T-helper 1 cell treated with Interleukin-12 subunit alpha and Interleukin-12 subunit beta and Interleukin-4 antibody, amounts not matched to agents 30 μg/mL and 1 μg/mL, for 36 hours (primary cell): ENCODE measurements around the gene CENPU.
"Not testable (repeated sequence)": the region's sequence is repeated elsewhere in the genome, so short reads cannot be mapped to it uniquely, and the experiment has no call there.

ENCODE experiments used
- H3K27ac Mint-ChIP-seq: one replicate; pipeline ENCODE4 v1.8.0; 2021; ENCODE audit warnings: mild to moderate bottlenecking, mixed read lengths
- H3K27me3 Mint-ChIP-seq: one replicate; pipeline ENCODE4 v1.8.0; 2021; ENCODE audit warnings: low read depth, mixed read lengths
- H3K36me3 Mint-ChIP-seq: one replicate; pipeline ENCODE4 v1.8.0; 2021; ENCODE audit warnings: low read depth, mixed read lengths
- H3K4me1 Mint-ChIP-seq: one replicate; pipeline ENCODE4 v1.8.0; 2021; ENCODE audit warnings: low read depth, mixed read lengths
- H3K4me3 Mint-ChIP-seq: one replicate; pipeline ENCODE4 v1.8.0; 2021; ENCODE audit warnings: mild to moderate bottlenecking, moderate library complexity, mixed read lengths
- H3K9me3 Mint-ChIP-seq: one replicate; pipeline ENCODE4 v1.8.0; 2021; ENCODE audit warnings: mixed read lengths

The CENPU gene

DNA sequence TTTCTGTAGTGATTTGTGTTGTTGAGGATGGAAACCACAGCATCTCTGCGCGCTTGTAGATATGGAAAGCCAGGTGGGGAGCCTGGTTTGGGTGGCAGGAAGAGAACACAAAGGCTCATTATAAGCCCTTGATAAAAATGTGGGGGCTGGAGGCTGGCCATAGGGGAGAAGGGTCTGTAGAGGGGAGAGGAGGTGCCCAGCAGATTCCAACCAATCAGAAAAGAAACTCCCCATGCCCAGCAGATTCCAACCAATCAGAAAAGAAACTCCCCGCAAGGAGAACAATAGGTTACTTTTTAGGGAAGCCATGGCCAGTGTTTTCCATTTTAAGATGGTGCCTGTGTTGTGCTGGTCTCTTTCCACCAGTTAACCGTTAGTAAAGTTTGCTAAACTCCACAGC, 9.8 kb upstream of the CENPU start:
- no peak overlapping the region for H3K4me3 Mint-ChIP-seq
- H3K36me3 Mint-ChIP-seq, result peaks cover 1% of the 10 kb centered on the region
- H3K27me3 Mint-ChIP-seq, result no peaks in the 10 kb centered on the region
- H3K27ac Mint-ChIP-seq, result no peak overlapping the region
- H3K4me1 Mint-ChIP-seq, result peaks cover 22% of the 10 kb centered on the region
- no peaks in the 10 kb centered on the region for H3K9me3 Mint-ChIP-seq

DNA sequence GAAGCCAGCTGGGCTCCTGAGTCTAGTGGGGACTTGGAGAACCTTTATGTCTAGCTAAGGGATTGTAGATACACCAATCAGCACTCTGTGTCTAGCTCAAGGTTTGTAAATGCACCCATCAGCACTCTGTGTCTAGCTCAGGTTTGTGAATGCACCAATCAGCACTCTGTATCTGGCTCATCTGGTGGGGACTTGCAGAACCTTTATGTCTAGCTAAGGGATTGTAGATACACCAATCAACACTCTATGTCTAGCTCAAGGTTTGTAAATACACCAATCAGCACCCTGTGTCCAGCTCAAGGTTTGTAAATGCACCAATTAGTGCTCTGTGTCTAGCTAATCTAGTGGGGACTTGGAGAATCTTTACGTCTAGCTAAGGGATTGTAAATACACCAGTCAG, 7.8 kb upstream of the CENPU start:
- not testable (repeated sequence) for H3K9me3 Mint-ChIP-seq, H3K4me3 Mint-ChIP-seq, H3K27ac Mint-ChIP-seq, H3K27me3 Mint-ChIP-seq, H3K36me3 Mint-ChIP-seq
- H3K4me1 Mint-ChIP-seq, result peaks cover 18% of the 10 kb centered on the region

DNA sequence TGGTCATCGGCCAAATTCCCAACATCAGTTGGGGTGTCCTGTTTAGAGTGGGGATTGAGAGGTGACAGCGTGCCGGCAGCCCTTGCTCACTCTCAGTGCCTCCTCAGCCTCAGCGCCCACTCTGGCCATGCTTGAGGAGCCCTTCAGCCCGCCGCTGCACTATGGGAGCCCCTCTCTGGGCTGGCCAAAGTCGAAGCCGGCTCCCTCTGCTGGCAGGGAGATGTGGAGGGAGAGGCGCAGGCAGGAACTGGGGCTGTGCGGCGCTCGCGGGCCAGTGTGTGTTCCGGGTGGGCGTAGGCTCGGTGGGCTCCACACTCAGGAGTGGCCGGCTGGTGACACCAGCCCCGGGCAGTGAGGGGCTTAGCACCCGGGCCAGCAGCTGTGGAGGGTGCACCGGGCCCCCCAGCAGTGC, 7.1 kb upstream of the CENPU start:
- Mint-ChIP-seq H3K4me1 (peaks cover 12% of the 10 kb centered on the region), H3K4me3 (no peak overlapping the region), H3K27me3 (no peaks in the 10 kb centered on the region), H3K36me3 (no peaks in the 10 kb centered on the region), H3K9me3 (no peaks in the 10 kb centered on the region), H3K27ac (no peak overlapping the region)

DNA sequence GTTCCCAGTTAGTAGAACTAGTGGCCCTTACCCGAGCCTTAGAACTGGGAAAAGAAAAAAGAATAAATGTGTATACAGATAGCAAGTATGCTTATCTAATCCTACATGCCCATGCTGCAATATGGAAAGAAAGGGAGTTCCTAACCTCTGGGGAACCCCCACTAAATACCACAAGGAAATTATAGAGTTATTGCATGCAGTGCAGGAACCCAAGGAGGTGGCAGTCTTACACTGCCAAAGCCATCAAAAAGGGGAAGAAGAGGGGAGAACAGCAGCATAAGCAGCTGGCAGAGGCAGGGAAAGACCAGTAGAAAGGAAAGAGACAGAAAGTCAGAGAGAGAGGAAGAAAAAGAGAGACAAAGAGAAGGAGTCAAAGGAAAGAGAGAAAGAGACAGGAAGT, 5.7 kb upstream of the CENPU start:
- H3K27me3 Mint-ChIP-seq, H3K4me1 Mint-ChIP-seq, H3K27ac Mint-ChIP-seq, H3K9me3 Mint-ChIP-seq, H3K36me3 Mint-ChIP-seq: not testable (repeated sequence)
- peak overlapping the region; percentile 13 for H3K4me3 Mint-ChIP-seq

DNA sequence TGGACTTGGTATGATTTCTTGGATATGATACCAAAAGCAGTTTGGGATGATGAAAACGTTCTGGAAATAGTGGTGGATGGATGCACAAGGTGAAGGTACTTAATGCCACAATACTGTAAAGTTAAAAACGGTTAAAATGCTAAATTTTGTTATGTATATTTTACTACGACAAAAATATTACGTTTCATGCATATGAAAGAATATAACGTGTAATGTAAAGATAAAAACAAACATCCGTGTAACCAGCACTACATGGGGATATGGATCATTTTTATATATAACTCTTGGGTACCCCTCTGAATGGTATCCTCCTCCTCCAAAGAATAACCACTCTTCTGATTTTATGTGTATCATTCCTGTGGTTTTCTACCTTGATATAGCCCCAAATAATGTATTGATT, 862 bp upstream of the CENPU start:
- H3K27me3 Mint-ChIP-seq, result no peaks in the 10 kb centered on the region
- H3K27ac Mint-ChIP-seq, result peak overlapping the region; percentile 94
- peaks cover 33% of the 10 kb centered on the region for H3K4me1 Mint-ChIP-seq
- no peaks in the 10 kb centered on the region for H3K9me3 Mint-ChIP-seq
- peaks cover 17% of the 10 kb centered on the region for H3K36me3 Mint-ChIP-seq
- H3K4me3 Mint-ChIP-seq, result peak overlapping the region; percentile 98

DNA sequence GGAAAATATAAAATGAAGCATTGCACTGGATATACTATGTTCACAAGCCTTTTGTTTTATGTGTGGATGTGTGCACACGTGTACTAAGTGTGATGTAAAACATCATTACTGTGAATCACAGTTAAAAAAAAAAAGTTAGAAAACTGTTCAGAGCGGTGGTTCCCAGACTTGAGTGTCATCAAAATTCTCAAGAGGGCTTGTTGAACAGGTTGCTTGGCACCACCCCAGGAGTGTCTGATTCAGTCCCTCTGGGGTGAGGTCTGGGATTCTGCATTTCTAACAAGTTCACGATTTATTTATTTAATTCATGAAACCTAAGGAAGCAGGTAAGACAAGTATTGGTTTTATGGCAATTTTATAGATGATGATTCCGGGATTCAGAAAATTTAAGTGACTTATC, 1.8 kb downstream of the CENPU start:
- Mint-ChIP-seq H3K36me3 (peaks cover 28% of the 10 kb centered on the region), H3K27me3 (no peaks in the 10 kb centered on the region), H3K9me3 (no peaks in the 10 kb centered on the region), H3K4me1 (peaks cover 44% of the 10 kb centered on the region), H3K27ac (peak overlapping the region; percentile 57), H3K4me3 (peak overlapping the region; percentile 98)

DNA sequence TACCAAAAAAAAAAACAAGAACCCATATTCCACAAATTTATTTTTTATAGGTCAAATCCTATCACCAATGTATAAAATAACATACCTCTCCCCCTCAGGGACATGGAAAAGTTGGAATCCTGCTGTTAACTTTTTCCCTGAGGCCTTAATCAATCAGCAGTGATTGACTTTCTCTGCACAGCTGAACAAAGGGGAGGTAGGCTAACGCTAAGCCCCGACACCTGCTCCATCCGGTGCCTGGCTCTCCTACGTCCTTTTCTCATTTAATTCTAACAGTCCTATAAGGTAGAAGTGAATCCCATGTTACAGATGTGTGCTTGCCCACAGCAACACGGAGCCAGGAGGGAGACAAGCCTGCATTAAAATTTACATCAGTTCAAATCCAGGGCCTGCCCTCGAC, 2.8 kb downstream of the CENPU start:
- Mint-ChIP-seq H3K36me3 (peaks cover 29% of the 10 kb centered on the region), H3K27me3 (no peaks in the 10 kb centered on the region), H3K27ac (no peak overlapping the region), H3K4me1 (peaks cover 47% of the 10 kb centered on the region), H3K9me3 (no peaks in the 10 kb centered on the region), H3K4me3 (peak overlapping the region; percentile 4)

DNA sequence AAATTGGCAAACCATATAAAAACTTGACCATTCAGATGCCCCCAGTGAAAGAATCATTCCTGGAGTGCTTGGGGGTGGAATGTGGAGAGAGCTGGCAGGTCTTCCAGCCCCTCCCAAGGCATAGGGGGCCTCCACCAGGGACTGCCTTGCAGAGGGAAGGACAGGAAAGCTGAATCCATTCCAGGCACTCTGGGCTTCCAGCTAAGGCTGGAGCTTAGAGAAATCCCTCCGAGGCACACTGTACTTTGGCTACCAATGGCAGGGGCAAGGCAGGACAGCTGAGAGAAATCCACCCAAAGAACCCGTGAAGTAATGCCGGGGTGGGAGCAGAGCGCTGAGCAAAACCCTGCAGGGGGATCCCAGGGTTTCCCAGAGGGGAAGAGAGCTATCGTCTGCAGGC, 4.0 kb downstream of the CENPU start:
- Mint-ChIP-seq H3K27ac (no peak overlapping the region), H3K4me1 (peaks cover 50% of the 10 kb centered on the region), H3K27me3 (no peaks in the 10 kb centered on the region), H3K9me3 (no peaks in the 10 kb centered on the region), H3K36me3 (peaks cover 33% of the 10 kb centered on the region), H3K4me3 (no peak overlapping the region)

DNA sequence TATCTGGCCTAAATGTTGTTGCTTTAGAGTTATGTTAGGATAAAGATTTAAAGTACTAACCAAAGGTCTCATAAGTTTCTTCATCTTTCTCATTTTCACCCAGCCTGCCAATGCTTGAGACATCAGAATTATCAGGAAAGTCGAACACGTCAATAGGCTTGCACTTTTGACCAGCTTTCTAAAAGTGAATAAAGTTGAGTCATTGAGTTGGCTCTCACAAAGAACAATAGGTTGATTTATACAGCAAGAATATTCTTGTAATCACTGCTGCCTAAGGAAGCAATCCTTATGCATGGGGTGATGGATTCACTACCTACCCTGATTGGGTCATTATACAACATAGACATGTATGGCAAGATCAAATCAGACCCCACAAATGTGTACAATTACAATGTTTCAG, 5.0 kb downstream of the CENPU start:
- Mint-ChIP-seq H3K36me3 (peaks cover 40% of the 10 kb centered on the region), H3K9me3 (no peaks in the 10 kb centered on the region), H3K4me3 (no peak overlapping the region), H3K4me1 (peaks cover 50% of the 10 kb centered on the region), H3K27ac (no peak overlapping the region), H3K27me3 (no peaks in the 10 kb centered on the region)

DNA sequence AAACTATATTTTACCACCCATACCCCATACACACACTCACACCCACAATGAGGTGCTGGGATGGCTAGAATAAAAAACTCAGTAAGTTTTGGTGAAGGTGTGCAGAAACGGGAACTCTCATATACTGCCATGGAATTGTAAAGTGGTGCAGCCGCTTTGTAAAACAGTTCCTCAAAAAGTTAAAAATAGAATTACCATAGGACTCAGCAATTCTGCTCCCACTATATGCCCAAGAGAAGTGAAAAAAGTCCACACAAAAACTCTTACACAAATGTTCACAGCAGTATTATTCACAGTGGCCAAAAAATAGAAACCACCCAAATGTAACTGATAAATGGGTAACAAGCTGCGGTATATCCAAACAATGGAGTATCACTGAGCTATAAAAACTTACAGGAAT, 6.5 kb downstream of the CENPU start:
- H3K4me3 Mint-ChIP-seq, result no peak overlapping the region
- H3K4me1 Mint-ChIP-seq, result peaks cover 52% of the 10 kb centered on the region
- no peaks in the 10 kb centered on the region for H3K27me3 Mint-ChIP-seq
- no peaks in the 10 kb centered on the region for H3K9me3 Mint-ChIP-seq
- no peak overlapping the region for H3K27ac Mint-ChIP-seq
- H3K36me3 Mint-ChIP-seq, result peaks cover 46% of the 10 kb centered on the region

DNA sequence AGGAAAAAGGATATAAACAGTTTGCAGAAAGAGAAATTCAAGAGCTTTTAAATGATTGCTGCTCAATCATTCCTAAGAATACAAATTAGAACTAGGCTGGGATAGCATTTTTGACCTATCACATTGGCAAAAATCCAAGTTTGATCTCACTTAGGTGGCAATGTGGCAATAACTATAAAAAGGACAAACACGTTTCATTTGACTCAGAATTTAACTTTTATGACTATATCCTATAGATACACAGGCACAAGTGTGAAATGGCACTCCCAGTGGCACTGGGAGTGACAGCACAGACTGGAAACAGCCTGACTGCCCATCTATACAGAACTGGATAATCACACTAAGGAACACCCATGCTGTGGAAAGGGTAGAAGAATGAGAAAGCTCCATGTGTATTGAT, 11.1 kb downstream of the CENPU start:
- Mint-ChIP-seq H3K27me3 (no peaks in the 10 kb centered on the region), H3K4me1 (peaks cover 50% of the 10 kb centered on the region), H3K9me3 (peaks cover 18% of the 10 kb centered on the region), H3K36me3 (peaks cover 64% of the 10 kb centered on the region), H3K27ac (no peak overlapping the region), H3K4me3 (no peak overlapping the region)

DNA sequence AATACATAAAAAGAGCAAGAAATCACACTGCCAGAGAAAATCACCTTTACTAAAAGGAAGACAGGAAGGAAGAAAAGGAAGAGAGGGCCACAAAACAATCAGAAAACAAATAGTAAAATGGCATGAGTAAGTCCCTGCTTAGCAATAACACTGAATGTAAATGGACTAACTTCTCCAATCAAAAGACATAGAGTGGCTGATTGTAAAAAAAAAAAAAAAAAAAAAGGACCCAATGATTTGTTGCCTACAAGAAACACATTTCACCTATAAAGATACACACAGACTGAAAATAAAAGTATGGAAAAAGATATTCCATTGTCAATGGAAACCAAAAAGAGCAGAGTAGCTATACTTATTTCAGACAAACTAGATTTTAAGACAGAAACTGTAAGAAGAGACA, 12.6 kb downstream of the CENPU start:
- Mint-ChIP-seq H3K4me1 (peaks cover 50% of the 10 kb centered on the region), H3K36me3 (peaks cover 63% of the 10 kb centered on the region), H3K27ac (no peak overlapping the region)

DNA sequence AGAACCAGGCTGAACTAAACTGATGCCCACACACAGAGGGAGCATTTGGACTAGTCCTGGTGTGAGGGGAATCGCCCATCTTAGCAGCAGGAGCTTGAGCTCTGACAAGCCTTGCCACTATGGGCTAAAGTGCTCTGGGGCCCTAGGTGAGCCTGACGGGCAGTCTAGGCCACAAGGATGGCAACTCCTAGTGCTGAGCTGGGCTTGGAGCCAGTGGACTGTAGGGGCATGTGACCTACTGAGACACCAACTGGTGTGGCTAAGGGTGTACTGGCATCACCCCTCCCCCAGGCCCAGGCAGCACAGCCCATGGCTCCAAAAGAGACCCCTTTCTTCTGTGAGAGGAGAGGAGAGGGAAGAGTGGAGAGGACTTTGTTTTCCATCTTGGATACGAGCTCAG, 14.5 kb downstream of the CENPU start:
- Mint-ChIP-seq H3K36me3 (peaks cover 61% of the 10 kb centered on the region), H3K27me3 (no peaks in the 10 kb centered on the region), H3K4me3 (no peak overlapping the region), H3K9me3 (peaks cover 18% of the 10 kb centered on the region), H3K4me1 (peaks cover 48% of the 10 kb centered on the region), H3K27ac (peak overlapping the region; percentile 18)

More for the DNA sequence above, 12.6 kb downstream of the CENPU start:
- Mint-ChIP-seq H3K4me3 (no peak overlapping the region), H3K9me3 (peaks cover 18% of the 10 kb centered on the region), H3K27me3 (no peaks in the 10 kb centered on the region)

DNA sequence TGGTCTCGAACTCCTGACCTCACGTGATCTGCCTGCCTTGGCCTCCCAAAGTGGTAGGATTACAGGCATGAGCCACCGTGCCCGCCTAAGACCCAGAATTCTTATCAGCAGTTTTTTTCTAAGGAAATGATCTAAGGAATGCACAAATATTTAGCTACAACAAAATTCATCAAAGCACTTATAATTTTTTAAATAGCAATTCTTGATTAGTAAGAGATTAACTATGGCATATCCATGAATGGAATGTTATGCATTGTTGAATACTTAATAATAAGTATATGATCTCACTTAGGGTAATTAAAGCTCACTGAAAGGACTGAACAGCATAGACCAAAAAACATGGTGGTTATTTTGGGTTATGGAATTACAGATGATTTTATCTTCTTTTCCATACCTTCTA, 18.4 kb downstream of the CENPU start:
- peaks cover 6% of the 10 kb centered on the region for H3K9me3 Mint-ChIP-seq
- H3K4me1 Mint-ChIP-seq, result peaks cover 35% of the 10 kb centered on the region
- peaks cover 42% of the 10 kb centered on the region for H3K36me3 Mint-ChIP-seq
- H3K27me3 Mint-ChIP-seq, result no peaks in the 10 kb centered on the region
- no peak overlapping the region for H3K27ac Mint-ChIP-seq
- no peak overlapping the region for H3K4me3 Mint-ChIP-seq

DNA sequence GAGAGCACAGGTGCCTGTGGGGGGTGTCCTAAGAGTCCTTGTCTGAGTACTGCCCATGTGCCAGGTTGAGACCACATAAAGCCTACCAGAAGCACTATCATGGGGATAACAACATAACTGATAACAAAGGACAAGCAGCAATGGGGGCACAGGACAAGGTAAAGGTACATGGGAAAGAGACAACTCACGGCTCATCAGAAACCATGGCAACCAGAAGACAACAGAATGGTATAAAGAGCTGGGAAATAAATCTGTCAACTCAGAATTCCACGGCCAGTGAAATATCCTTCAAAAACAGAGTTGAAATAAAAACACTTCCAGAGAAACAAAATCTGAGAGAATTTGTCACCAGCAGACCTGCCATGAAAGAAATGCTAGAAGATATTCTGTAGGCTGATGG, 20.0 kb downstream of the CENPU start:
- no peak overlapping the region for H3K4me3 Mint-ChIP-seq
- peaks cover 24% of the 10 kb centered on the region for H3K4me1 Mint-ChIP-seq
- peak overlapping the region; percentile 61 for H3K27ac Mint-ChIP-seq
- no peaks in the 10 kb centered on the region for H3K9me3 Mint-ChIP-seq
- peaks cover 40% of the 10 kb centered on the region for H3K36me3 Mint-ChIP-seq
- no peaks in the 10 kb centered on the region for H3K27me3 Mint-ChIP-seq

DNA sequence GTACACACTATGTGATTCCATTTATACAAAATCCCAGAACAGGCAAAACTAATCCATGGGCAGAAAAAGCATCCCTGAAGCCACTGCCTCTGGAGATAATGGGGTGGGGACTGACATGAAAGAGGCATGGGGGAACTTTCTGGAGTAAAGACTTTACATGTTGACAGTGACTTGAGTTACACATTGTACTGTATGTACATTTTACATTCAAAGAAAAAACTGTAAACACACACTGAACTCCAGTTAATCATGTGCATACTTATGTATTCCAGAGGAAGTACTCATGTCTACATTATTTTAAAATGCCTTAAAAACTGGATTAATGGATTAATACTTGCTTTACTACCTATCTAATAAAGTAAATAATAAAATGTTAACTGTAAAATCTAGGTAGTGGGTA, 21.6 kb downstream of the CENPU start:
- no peak overlapping the region for H3K27ac Mint-ChIP-seq
- H3K9me3 Mint-ChIP-seq, result no peaks in the 10 kb centered on the region
- peaks cover 37% of the 10 kb centered on the region for H3K36me3 Mint-ChIP-seq
- H3K27me3 Mint-ChIP-seq, result no peaks in the 10 kb centered on the region
- no peak overlapping the region for H3K4me3 Mint-ChIP-seq
- H3K4me1 Mint-ChIP-seq, result peaks cover 19% of the 10 kb centered on the region
